Activated CD4-positive, alpha-beta memory T cell treated with anti-CD3 and anti-CD28 coated beads for 36 hours (primary cell): ENCODE results near the gene PLA2G4F. TPM values are rescaled to one million over a fixed set of nuclear protein-coding genes. Genes with fewer than 3 reads are reported as not detected.

ENCODE experiments used
- CTCF ChIA-PET: fragments of 350-600 bp; sonication (Branson Sonifier 250); formaldehyde crosslinking; loops from one replicate; lab custom pipeline; 2021; ENCODE audit warnings: antibody characterized with exemption, inconsistent platforms; lab: Charles Lee
- POLR2A ChIA-PET: fragments of 350-600 bp; sonication (Branson Sonifier 250); formaldehyde crosslinking; loops from one replicate; lab custom pipeline; 2021; ENCODE audit warnings: antibody characterized with exemption; lab: Charles Lee
- DNase-seq: peaks from one replicate; pipeline ENCODE4 v3.0.0-alpha.2; 2020
- H3K27ac Mint-ChIP-seq: one replicate; pipeline ENCODE4 v1.8.0; 2021; ENCODE audit warnings: mixed read lengths
- H3K27me3 Mint-ChIP-seq: one replicate; pipeline ENCODE4 v1.8.0; 2021; ENCODE audit warnings: mixed read lengths
- H3K36me3 Mint-ChIP-seq: one replicate; pipeline ENCODE4 v1.8.0; 2021; ENCODE audit warnings: mixed read lengths
- H3K4me1 Mint-ChIP-seq: one replicate; pipeline ENCODE4 v1.8.0; 2021; ENCODE audit warnings: low read depth, mixed read lengths
- H3K4me3 Mint-ChIP-seq: one replicate; pipeline ENCODE4 v1.8.0; 2021; ENCODE audit warnings: mild to moderate bottlenecking, mixed read lengths
- H3K9me3 Mint-ChIP-seq: one replicate; pipeline ENCODE4 v1.8.0; 2021; ENCODE audit warnings: mixed read lengths
- intact Hi-C: fragments of 100-400 bp; cut with micrococcal nuclease; formaldehyde crosslinking; loops from one replicate; pipeline ENCODE4 v1.15.1; 2023
- microRNA-seq: library from miRNA; unstranded; fragments of <30 nt; microRNA quantifications from one replicate; pipeline ENCODE4 v1.2.0, GENCODE V29; 2022; ENCODE audit warnings: borderline number of aligned reads, borderline microRNAs expressed, borderline replicate concordance
- total RNA-seq, 2 experiments: library from RNA; stranded (reverse); gene quantifications; one replicate each; pipeline ENCODE4 v1.2.3, GENCODE V29; 2021

Gene PLA2G4F
- total RNA-seq, 2 experiments from 2014 or later, result not detected

DNA sequence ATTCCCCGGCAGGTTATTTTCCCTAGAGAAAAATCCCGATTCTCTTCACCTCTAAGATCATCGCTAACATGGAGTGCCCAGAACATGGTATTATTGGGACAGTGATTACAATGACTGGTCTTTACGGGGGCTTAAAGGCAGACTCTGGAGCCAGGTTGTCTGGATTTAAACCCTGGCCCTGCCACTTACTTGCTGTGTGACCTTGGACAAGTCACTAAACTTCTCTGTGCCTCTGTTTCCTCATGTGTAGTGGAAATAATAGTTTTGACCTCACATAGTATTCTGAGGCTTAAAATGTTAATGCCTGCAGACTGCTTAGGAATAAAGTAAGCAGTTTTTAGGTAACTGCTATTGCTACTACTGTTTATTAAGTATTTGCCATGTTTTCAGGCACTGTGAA is 66.5 kb downstream of the PLA2G4F start:
- no peak for DNase-seq
- H3K4me3 Mint-ChIP-seq, result no peak overlapping the region
- H3K27ac Mint-ChIP-seq, result no peak overlapping the region
- H3K9me3 Mint-ChIP-seq, result no peaks in the 10 kb centered on the region
- peaks cover 8% of the 10 kb centered on the region for H3K27me3 Mint-ChIP-seq
- peaks cover 8% of the 10 kb centered on the region for H3K4me1 Mint-ChIP-seq
- no peaks in the 10 kb centered on the region for H3K36me3 Mint-ChIP-seq
- intact Hi-C loops, result no loop called here
- POLR2A ChIA-PET, result no interaction called here
- CTCF ChIA-PET, result interaction anchor here (1.3 kb wide), 1 partner anchor 45 kb away, joined by 3 read pairs; no protein-coding TSS in a partner anchor

Small RNA genes lying within 50 kb of the gene (microRNA-seq; reads per million reads assigned to microRNA genes)
- gene MIR627, result 40.9 reads per million, percentile 55 among the genes with 10 or more reads in this experiment

Other genes starting within 250 kb of the PLA2G4F start
- 10 to 100 TPM; 43.6 to 45.0 TPM for gene EHD4, start 184.1 kb downstream of the PLA2G4F start, total RNA-seq
- gene PLA2G4E, start 135.6 kb downstream of the PLA2G4F start, total RNA-seq, result not detected
- gene PLA2G4D, start 62.1 kb downstream of the PLA2G4F start, total RNA-seq, result not detected
- 10 to 100 TPM; 52.6 to 57.8 TPM for gene VPS39, start 51.7 kb upstream of the PLA2G4F start, total RNA-seq
- 10 to 100 TPM; 23.5 to 26.1 TPM for gene GANC, start 116.6 kb upstream of the PLA2G4F start, total RNA-seq
- gene TMEM87A, start 116.8 kb upstream of the PLA2G4F start, total RNA-seq, result 10 to 100 TPM; 26.1 to 28.7 TPM
- 1 to 10 TPM; 2.2 to 2.7 TPM for gene CAPN3, start 202.9 kb upstream of the PLA2G4F start, total RNA-seq